GM12878 (cell line): ENCODE measurements around the gene SMIM1. TPM values are rescaled to one million over a fixed set of nuclear protein-coding genes. Genes with fewer than 3 reads are reported as not detected.

Experiments used
- ATAC-seq: fragments of 200-7000 bp; cut with Tn5 transposase; 3 replicates; pipeline ENCODE4 v1.9.1; 2020; ENCODE audit warnings: mild to moderate bottlenecking, moderate library complexity
- BruUV-seq: library from RNA; stranded (reverse); fragments of 400-500 nt; replicated peaks from 2 replicates; lab custom pipeline; 2021; lab: Mats Ljungman, UMichigan
- CTCF ChIA-PET: fragments of 300-600 bp; sonication (Branson Sonifier 250); formaldehyde crosslinking; extraction: SDS; loops from one replicate; lab custom pipeline; 2021; ENCODE audit warnings: inconsistent platforms; lab: Yijun Ruan, JAX
- POLR2A ChIA-PET: fragments of 350-600 bp; formaldehyde crosslinking; extraction: SDS; loops from one replicate; lab custom pipeline; 2021; ENCODE audit warnings: inconsistent platforms; lab: Charles Lee
- RAD21 ChIA-PET: fragments of 300-600 bp; sonication (Branson Sonifier 250); formaldehyde crosslinking; loops from one replicate; lab custom pipeline; 2023; ENCODE audit warnings: antibody characterized with exemption; ENCODE audit not compliant: unreplicated experiment; lab: Charles Lee
- SMC1A ChIA-PET: fragments of 300-600 bp; sonication (Branson Sonifier 250); formaldehyde crosslinking; loops from one replicate; lab custom pipeline; 2023; ENCODE audit not compliant: unreplicated experiment, uncharacterized antibody; lab: Charles Lee
- DNase-seq: peaks from one replicate; pipeline ENCODE4 v3.0.0-alpha.2; 2011; ENCODE audit warnings: low read depth, low spot score
- FAIRE-seq: peaks from 3 replicates; lab custom pipeline; 2011; peaks lifted over from hg19 to GRCh38; lab: Jason Lieb, UNC
- H2AFZ ChIP-seq: 2 replicates; pipeline ENCODE4 v1.6.0; 2011; ENCODE audit warnings: low read depth, low read length, control low read depth; ENCODE audit not compliant: control insufficient read depth
- H3K27ac ChIP-seq: 2 replicates; pipeline ENCODE4 v1.5.1; 2011; ENCODE audit warnings: control low read depth; ENCODE audit not compliant: control insufficient read depth, insufficient read depth
- H3K27me3 ChIP-seq, 2 experiments: replicated peaks in 1 of 2; 2 replicates each; pipeline versions ENCODE4 v1.6.0 to v1.6.1; 2011; ENCODE audit warnings: low read length in 1 of 2; ENCODE audit not compliant: control insufficient read depth in 2 of 2, insufficient read depth in 2 of 2
- H3K36me3 ChIP-seq, 2 experiments: 2 replicates each; pipeline ENCODE4 v1.5.1; 2011; ENCODE audit warnings: low read length in 1 of 2; ENCODE audit not compliant: control insufficient read depth in 2 of 2, insufficient read depth in 2 of 2
- H3K4me1 ChIP-seq: 2 replicates; pipeline ENCODE4 v1.6.1; 2011; ENCODE audit warnings: mild to moderate bottlenecking, low read length, moderate library complexity, mixed read lengths; ENCODE audit not compliant: control insufficient read depth, insufficient read depth
- H3K4me2 ChIP-seq: 2 replicates; pipeline ENCODE4 v1.6.0; 2011; ENCODE audit warnings: control low read depth; ENCODE audit not compliant: control insufficient read depth, insufficient read depth
- H3K4me3 ChIP-seq: fragments of 200-600 bp; sonication (generic); 2 replicates; pipeline ENCODE4 v1.5.1; 2016
- H3K79me2 ChIP-seq: 2 replicates; pipeline ENCODE4 v1.6.0; 2011; ENCODE audit warnings: low read length; ENCODE audit not compliant: control insufficient read depth, insufficient read depth
- H3K9ac ChIP-seq: 2 replicates; pipeline ENCODE4 v1.8.0; 2011; ENCODE audit warnings: low read length, control low read depth, mixed read lengths; ENCODE audit not compliant: control insufficient read depth, insufficient read depth
- H3K9me3 ChIP-seq: replicated peaks from 3 replicates; pipeline ENCODE4 v1.5.1; 2011; ENCODE audit warnings: mild to moderate bottlenecking, low read length; ENCODE audit not compliant: control insufficient read depth, insufficient read depth
- H4K20me1 ChIP-seq: 2 replicates; pipeline ENCODE4 v1.6.0; 2011; ENCODE audit not compliant: control insufficient read depth, insufficient read depth
- BCL11A ChIP-seq: IDR thresholded peaks from 2 replicates; pipeline ENCODE4 v1.6.1; 2011; ENCODE audit warnings: low read depth, low read length
- BRCA1 ChIP-seq: IDR thresholded peaks from 2 replicates; pipeline ENCODE4 v1.6.1; 2011; ENCODE audit warnings: low read depth, low read length, improper control_type of control experiment
- CHD1 ChIP-seq: IDR thresholded peaks from 2 replicates; pipeline ENCODE4 v1.6.1; 2012; ENCODE audit warnings: low read depth, low read length, improper control_type of control experiment
- CHD2 ChIP-seq: IDR thresholded peaks from 2 replicates; pipeline ENCODE4 v1.6.1; 2011; ENCODE audit warnings: low read depth, low read length, improper control_type of control experiment, borderline replicate concordance
- CREB1 ChIP-seq: IDR thresholded peaks from 2 replicates; pipeline ENCODE4 v1.6.1; 2012; ENCODE audit warnings: low read depth, mild to moderate bottlenecking, inconsistent platforms
- HDAC6 ChIP-seq: fragments of 200-600 bp; sonication (generic); IDR thresholded peaks from one replicate; pipeline ENCODE4 v1.8.0; 2017; ENCODE audit warnings: antibody characterized with exemption; ENCODE audit not compliant: unreplicated experiment
- IKZF1 ChIP-seq: fragments of 450-650 bp; conservative IDR thresholded peaks from 2 replicates; pipeline ENCODE4 v1.6.1; 2017; ENCODE audit warnings: antibody characterized with exemption, mild to moderate bottlenecking
- MTA3 ChIP-seq: IDR thresholded peaks from 2 replicates; pipeline ENCODE4 v1.6.1; 2012; ENCODE audit warnings: low read length, inconsistent platforms, borderline replicate concordance
- NFIC ChIP-seq: IDR thresholded peaks from 2 replicates; pipeline ENCODE4 v1.6.1; 2012; ENCODE audit warnings: low read depth, mild to moderate bottlenecking, inconsistent platforms, low read length, moderate library complexity
- POLR2AphosphoS2 ChIP-seq: IDR thresholded peaks from 2 replicates; pipeline ENCODE4 v1.6.1; 2011; ENCODE audit warnings: low read depth, mild to moderate bottlenecking, low read length, improper control_type of control experiment, moderate library complexity
- RELA ChIP-seq: fragments of 450-650 bp; IDR thresholded peaks from 2 replicates; pipeline ENCODE4 v1.8.0; 2014; ENCODE audit warnings: borderline replicate concordance; ENCODE audit not compliant: partially characterized antibody
- SIX5 ChIP-seq: IDR thresholded peaks from 2 replicates; pipeline ENCODE4 v1.6.1; 2011; ENCODE audit warnings: mild to moderate bottlenecking, low read depth, low read length, moderate library complexity; ENCODE audit not compliant: severe bottlenecking
- SMAD5 ChIP-seq: IDR thresholded peaks from 2 replicates; pipeline ENCODE4 v1.6.1; 2016; ENCODE audit warnings: antibody characterized with exemption, low read depth
- TCF12 ChIP-seq: IDR thresholded peaks from 2 replicates; pipeline ENCODE4 v1.6.1; 2011; ENCODE audit warnings: low read depth, mild to moderate bottlenecking, low read length
- WRNIP1 ChIP-seq: IDR thresholded peaks from 2 replicates; pipeline ENCODE4 v1.6.1; 2011; ENCODE audit warnings: low read depth, low read length, improper control_type of control experiment, borderline replicate concordance
- ZNF274 ChIP-seq: IDR thresholded peaks from one replicate; pipeline ENCODE4 v1.8.0; 2011; ENCODE audit not compliant: insufficient read length, insufficient read depth
- WGBS: methylation state at CpG from one replicate; pipeline ENCODE4 v1.1.6; 2016; ENCODE audit warnings: low lambda C conversion rate; ENCODE audit not compliant: insufficient replicate concordance, insufficient coverage; ENCODE audit errors: missing lambda C conversion rate; 5-methylcytosine and 5-hydroxymethylcytosine counted together
- in situ Hi-C: fragments of 300-500 bp; cut with MboI; formaldehyde crosslinking; loops from 9 replicates; pipeline ENCODE4 v1.14.3; 2018; ENCODE audit warnings: mixed read lengths
- intact Hi-C: fragments of 100-400 bp; cut with micrococcal nuclease; formaldehyde crosslinking; loops from one replicate; pipeline ENCODE4 v1.14.2; 2022; ENCODE audit not compliant: unreplicated experiment
- polyA plus RNA-seq, 11 experiments: library from polyadenylated mRNA; depleted of rRNA in 4 of 11; unstranded in 6 of 11; stranded (reverse) in 5 of 11; fragments of >200 nt; fragmentation: Nextera tagmentation in 4 of 11; fragmentation: Illumina TruSeq in 1 of 11; extraction: Ambion mirVana in 4 of 11; extraction: Trizol in 1 of 11; gene quantifications; 1 replicate in 1 of 11; 2 replicates in 10 of 11; pipeline versions ENCODE4 v1.2.1 to v1.2.3, GENCODE V29; 2011 to 2016; ENCODE audit warnings: inconsistent platforms in 2 of 11, missing spikeins in 2 of 11, low read depth in 1 of 11
- total RNA-seq, 4 experiments: library from RNA; depleted of rRNA in 3 of 4; stranded (reverse); fragments of >200 nt in 3 of 4; fragmentation: Illumina TruSeq in 1 of 4; extraction: Trizol in 1 of 4; gene quantifications; 2 replicates each; pipeline versions ENCODE4 v1.2.1 to v1.2.3, GENCODE V29; 2013 to 2021
- TF ChIP-seq, protein P1 (sequence below): fragments of 450-650 bp; IDR thresholded peaks from 2 replicates; pipeline ENCODE4 v1.6.1; 2017; ENCODE audit warnings: mild to moderate bottlenecking, moderate library complexity

The SMIM1 gene
- total and polyA plus RNA-seq, 10 of the 15 experiments (the other 5 are each of a cell fraction or from before 2014, with no cell fraction given), result 0.30 to 0.37 TPM; not detected in 8

DNA sequence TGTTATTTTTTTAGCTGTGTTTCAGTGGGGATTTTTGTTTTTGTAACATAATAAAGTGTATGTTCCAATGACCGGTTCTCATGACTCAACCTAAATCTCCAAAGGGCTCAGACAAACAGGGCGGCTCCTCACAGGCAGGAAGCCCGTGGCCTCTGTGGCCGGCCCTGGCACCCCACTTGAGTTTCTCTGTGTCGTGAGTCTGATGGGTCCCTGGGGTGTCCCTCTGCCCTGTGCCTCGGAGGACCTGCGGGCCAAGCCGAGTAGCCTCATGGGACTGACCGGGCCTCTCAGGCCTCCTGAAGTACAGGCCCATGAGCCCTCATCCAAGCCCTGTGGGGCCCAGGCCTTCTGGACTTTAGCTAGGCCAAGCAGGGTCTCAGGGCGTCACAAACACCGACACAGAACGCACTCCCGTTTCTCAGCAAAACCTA lies 36.4 kb upstream of the SMIM1 start:
- DNase-seq (no peak), ATAC-seq (no peak; the same call in 2 of the 3 replicates), FAIRE-seq (no peak)
- Histone ChIP-seq H3K9ac (no peak overlapping the region), H3K27me3 (no peaks in the 10 kb centered on the region), H4K20me1 (no peaks in the 10 kb centered on the region), H3K9me3 (no peaks in the 10 kb centered on the region), H2AFZ (no peak overlapping the region), H3K79me2 (no peaks in the 10 kb centered on the region), H3K4me1 (no peaks in the 10 kb centered on the region), H3K4me2 (no peak overlapping the region), H3K4me3 (no peak overlapping the region)
- ChIA-PET SMC1A (no interaction called here), POLR2A (no interaction called here), CTCF (no interaction called here), RAD21 (no interaction called here)
- in situ Hi-C loops (no loop called here), intact Hi-C loops (no loop called here)
- no TSS peak for BruUV-seq
- TF ChIP-seq RELA (no peak), ZNF274 (no peak), WRNIP1 (no peak), CREB1 (no peak), SMAD5 (no peak), NFIC (no peak)
- TF ChIP-seq, all 136 proteins: peak for 0
- WGBS, result 49% methylated on average over 13 of the region's 13 CpGs
- Histone ChIP-seq H3K36me3 (peaks cover 0 to 17% of the 10 kb centered on the region in 2 experiments; a peak in 3 of 4 replicates), H3K27ac (no peak overlapping the region)

DNA sequence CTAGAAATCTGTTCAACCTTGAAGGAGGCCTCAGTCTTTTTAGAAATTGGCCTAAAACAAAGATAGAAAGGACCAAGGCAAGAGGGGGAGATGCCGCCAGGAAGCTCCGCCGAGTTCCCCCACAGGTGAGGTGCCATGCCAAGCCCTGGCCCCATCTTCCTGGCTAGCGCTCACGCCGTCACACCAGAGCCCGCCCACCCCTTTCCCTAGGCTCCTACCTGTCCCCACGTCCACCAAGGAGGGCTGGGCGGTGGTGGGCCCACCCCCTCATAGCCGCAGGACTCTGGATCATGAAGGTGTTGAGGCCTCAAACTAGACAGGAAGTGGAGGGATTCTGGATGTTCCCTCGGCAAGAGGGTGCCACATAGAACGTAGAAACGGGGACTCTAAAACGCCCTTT lies 35.8 kb upstream of the SMIM1 start:
- POLR2A ChIA-PET, result no interaction called here
- no peak for DNase-seq
- no peak overlapping the region for H2AFZ ChIP-seq
- H3K4me3 ChIP-seq, result no peak overlapping the region
- no peaks in the 10 kb centered on the region for H4K20me1 ChIP-seq
- peaks cover 0 to 17% of the 10 kb centered on the region in 2 experiments; a peak in 3 of 4 replicates for H3K36me3 ChIP-seq
- FAIRE-seq, result no peak
- H3K27me3 ChIP-seq, result no peaks in the 10 kb centered on the region
- no peak overlapping the region for H3K27ac ChIP-seq
- intact Hi-C loops (no loop called here), in situ Hi-C loops (no loop called here)
- no peak overlapping the region for H3K9ac ChIP-seq
- SMC1A ChIA-PET, result no interaction called here
- H3K79me2 ChIP-seq, result no peaks in the 10 kb centered on the region
- WGBS, result 90% methylated on average over 13 of the region's 14 CpGs
- CTCF ChIA-PET, result no interaction called here
- no peaks in the 10 kb centered on the region for H3K9me3 ChIP-seq
- RAD21 ChIA-PET, result no interaction called here
- no TSS peak for BruUV-seq
- no peaks in the 10 kb centered on the region for H3K4me1 ChIP-seq
- H3K4me2 ChIP-seq, result no peak overlapping the region
- ATAC-seq, result no peak
- TF ChIP-seq, protein P1, sequence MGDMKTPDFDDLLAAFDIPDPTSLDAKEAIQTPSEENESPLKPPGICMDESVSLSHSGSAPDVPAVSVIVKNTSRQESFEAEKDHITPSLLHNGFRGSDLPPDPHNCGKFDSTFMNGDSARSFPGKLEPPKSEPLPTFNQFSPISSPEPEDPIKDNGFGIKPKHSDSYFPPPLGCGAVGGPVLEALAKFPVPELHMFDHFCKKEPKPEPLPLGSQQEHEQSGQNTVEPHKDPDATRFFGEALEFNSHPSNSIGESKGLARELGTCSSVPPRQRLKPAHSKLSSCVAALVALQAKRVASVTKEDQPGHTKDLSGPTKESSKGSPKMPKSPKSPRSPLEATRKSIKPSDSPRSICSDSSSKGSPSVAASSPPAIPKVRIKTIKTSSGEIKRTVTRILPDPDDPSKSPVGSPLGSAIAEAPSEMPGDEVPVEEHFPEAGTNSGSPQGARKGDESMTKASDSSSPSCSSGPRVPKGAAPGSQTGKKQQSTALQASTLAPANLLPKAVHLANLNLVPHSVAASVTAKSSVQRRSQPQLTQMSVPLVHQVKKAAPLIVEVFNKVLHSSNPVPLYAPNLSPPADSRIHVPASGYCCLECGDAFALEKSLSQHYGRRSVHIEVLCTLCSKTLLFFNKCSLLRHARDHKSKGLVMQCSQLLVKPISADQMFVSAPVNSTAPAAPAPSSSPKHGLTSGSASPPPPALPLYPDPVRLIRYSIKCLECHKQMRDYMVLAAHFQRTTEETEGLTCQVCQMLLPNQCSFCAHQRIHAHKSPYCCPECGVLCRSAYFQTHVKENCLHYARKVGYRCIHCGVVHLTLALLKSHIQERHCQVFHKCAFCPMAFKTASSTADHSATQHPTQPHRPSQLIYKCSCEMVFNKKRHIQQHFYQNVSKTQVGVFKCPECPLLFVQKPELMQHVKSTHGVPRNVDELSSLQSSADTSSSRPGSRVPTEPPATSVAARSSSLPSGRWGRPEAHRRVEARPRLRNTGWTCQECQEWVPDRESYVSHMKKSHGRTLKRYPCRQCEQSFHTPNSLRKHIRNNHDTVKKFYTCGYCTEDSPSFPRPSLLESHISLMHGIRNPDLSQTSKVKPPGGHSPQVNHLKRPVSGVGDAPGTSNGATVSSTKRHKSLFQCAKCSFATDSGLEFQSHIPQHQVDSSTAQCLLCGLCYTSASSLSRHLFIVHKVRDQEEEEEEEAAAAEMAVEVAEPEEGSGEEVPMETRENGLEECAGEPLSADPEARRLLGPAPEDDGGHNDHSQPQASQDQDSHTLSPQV, result no peak
- TF ChIP-seq HDAC6 (no peak), TCF12 (no peak), POLR2AphosphoS2 (no peak), BCL11A (no peak), MTA3 (no peak), SIX5 (no peak), IKZF1 (no peak), CHD2 (no peak), CHD1 (no peak), BRCA1 (no peak)
